ENCODE data around the gene NFIA. TPM values are rescaled to one million over a fixed set of nuclear protein-coding genes. Genes with fewer than 3 reads are reported as not detected.

The NFIA gene
- total and polyA plus RNA-seq, 9 of the 15 experiments (the other 6 are each of a cell fraction or from before 2014, with no cell fraction given), result 5.3 to 24.9 (median 9.8) TPM

GRCh38 chr1:61368876-61369275 lies 286.5 kb downstream of the NFIA start:
- CTCF ChIA-PET (ENCODE audit: low intra/inter-chr PET ratio), result no interaction called here
- no peak for TF ChIP-seq BMI1 (IDR thresholded peaks at IDR 0.05; ENCODE audit: low read length)
- TF ChIP-seq, protein P1, sequence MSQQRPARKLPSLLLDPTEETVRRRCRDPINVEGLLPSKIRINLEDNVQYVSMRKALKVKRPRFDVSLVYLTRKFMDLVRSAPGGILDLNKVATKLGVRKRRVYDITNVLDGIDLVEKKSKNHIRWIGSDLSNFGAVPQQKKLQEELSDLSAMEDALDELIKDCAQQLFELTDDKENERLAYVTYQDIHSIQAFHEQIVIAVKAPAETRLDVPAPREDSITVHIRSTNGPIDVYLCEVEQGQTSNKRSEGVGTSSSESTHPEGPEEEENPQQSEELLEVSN (IDR thresholded peaks at IDR 0.05; ENCODE audit: borderline replicate concordance in 1 of 2, extremely low read depth in 1 of 2, insufficient read depth in 1 of 2, insufficient read length in 1 of 2, low read depth in 1 of 2, low read length in 1 of 2, poor library complexity in 1 of 2, severe bottlenecking in 1 of 2), result no peak
- no peak for TF ChIP-seq SOX6 (IDR thresholded peaks at IDR 0.05)
- no peak for TF ChIP-seq SIN3B (IDR thresholded peaks at IDR 0.05; ENCODE audit: low read depth)
- TF ChIP-seq E2F8 (IDR thresholded peaks at IDR 0.05; ENCODE audit: low read depth, partially characterized antibody), result no peak
- TF ChIP-seq ZNF766 (CRISPR knock-in tag; conservative IDR thresholded peaks at IDR 0.05), result no peak
- TF ChIP-seq SIRT6 (IDR thresholded peaks at IDR 0.05; ENCODE audit: low read depth, low read length), result no peak

More at GRCh38 chr1:61368876-61369275, 286.5 kb downstream of the NFIA start:
- no TSS peak for BruUV-seq (replicated peaks)
- Histone ChIP-seq H3K4me2 (ENCODE audit: insufficient read depth, low read length) (no peak overlapping the region), H3K9me1 (ENCODE audit: control insufficient read depth, insufficient read depth, low read length) (no peaks in the 10 kb centered on the region), H3K27me3 (ENCODE audit: control insufficient read depth in 2 of 2, insufficient read depth in 2 of 2, low read length in 2 of 2) (no peaks in the 10 kb centered on the region), H3K4me3 (no peak overlapping the region), H3K4me1 (replicated peaks in 1 of 2; ENCODE audit: control insufficient read depth in 2 of 2, insufficient read depth in 2 of 2, low read length in 2 of 2) (no peaks in the 10 kb centered on the region), H3K9ac (ENCODE audit: insufficient read depth in 1 of 2, low read depth in 2 of 2, low read length in 2 of 2) (no peak overlapping the region), H3K36me3 (ENCODE audit: control insufficient read depth, insufficient read depth, low read length) (peaks cover 9% of the 10 kb centered on the region; the same call in 2 of the 3 replicates), H4K20me1 (replicated peaks; ENCODE audit: control insufficient read depth, insufficient read depth, low read length) (no peaks in the 10 kb centered on the region), H3K9me3 (replicated peaks; ENCODE audit: control insufficient read depth, insufficient read depth, low read depth, low read length) (no peaks in the 10 kb centered on the region), H2AFZ (ENCODE audit: low read depth, low read length) (no peak overlapping the region), H3K79me2 (ENCODE audit: control insufficient read depth, insufficient read depth, low read length) (no peaks in the 10 kb centered on the region), H3K27ac (ENCODE audit: extremely low read depth, low read depth, low read length) (no peak overlapping the region)
- ATAC-seq (no peak), FAIRE-seq (no peak), DNase-seq (ENCODE audit: extremely low read depth in 1 of 4, low spot score in 3 of 4) (no peak)
- POLR2A ChIA-PET, result no interaction called here
- in situ Hi-C loops (cut with MboI) (no loop called here), intact Hi-C loops (cut with micrococcal nuclease) (no loop called here)
- WGBS (ENCODE audit: insufficient coverage, low coverage, missing lambda C conversion rate), result 88% methylated on average over 6 of the region's 6 CpGs
